WTC11 (cell line): ENCODE data around the gene GPR18.

Source experiments
- CREB1 ChIP-seq: sonication (generic); formaldehyde crosslinking; IDR thresholded peaks from 2 replicates; pipeline ENCODE4 v1.8.0; 2023; ENCODE audit warnings: mild to moderate bottlenecking, missing genetic modification reagents
- ETV6 ChIP-seq: sonication (generic); formaldehyde crosslinking; IDR thresholded peaks from 2 replicates; pipeline ENCODE4 v1.8.1; 2022; ENCODE audit warnings: mild to moderate bottlenecking, missing genetic modification reagents
- GABPB1 ChIP-seq: sonication (generic); formaldehyde crosslinking; IDR thresholded peaks from 2 replicates; pipeline ENCODE4 v1.8.1; 2023; ENCODE audit warnings: mild to moderate bottlenecking, missing genetic modification reagents
- ZNF263 ChIP-seq: sonication (generic); formaldehyde crosslinking; IDR thresholded peaks from 2 replicates; pipeline ENCODE4 v1.8.1; 2022; ENCODE audit warnings: low read depth, mild to moderate bottlenecking, moderate library complexity, missing genetic modification reagents
- TF ChIP-seq, protein P1 (sequence below): fragments of 200-600 bp; IDR thresholded peaks from 2 replicates; pipeline ENCODE4 v1.8.0; 2022; ENCODE audit warnings: antibody characterized with exemption

DNA sequence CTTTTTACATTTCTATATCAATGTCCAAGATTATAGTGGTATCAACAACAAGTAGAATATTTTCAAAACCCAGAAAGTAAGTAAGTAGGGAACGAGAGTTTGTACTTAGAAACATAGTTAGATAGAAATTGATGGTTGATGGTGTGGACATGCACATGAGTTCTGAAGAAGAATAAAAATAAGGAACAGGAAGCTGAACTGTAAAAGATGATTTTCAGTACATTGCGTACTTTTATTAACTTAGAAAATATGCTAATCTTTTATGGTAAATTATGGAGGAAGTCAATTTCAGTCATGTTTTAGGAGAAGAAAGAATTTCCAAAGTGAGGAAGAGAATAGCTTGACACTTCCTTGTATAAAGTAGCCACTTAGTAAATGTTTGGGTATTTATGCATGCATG lies 12.3 kb upstream of the GPR18 start:
- TF ChIP-seq, protein P1, sequence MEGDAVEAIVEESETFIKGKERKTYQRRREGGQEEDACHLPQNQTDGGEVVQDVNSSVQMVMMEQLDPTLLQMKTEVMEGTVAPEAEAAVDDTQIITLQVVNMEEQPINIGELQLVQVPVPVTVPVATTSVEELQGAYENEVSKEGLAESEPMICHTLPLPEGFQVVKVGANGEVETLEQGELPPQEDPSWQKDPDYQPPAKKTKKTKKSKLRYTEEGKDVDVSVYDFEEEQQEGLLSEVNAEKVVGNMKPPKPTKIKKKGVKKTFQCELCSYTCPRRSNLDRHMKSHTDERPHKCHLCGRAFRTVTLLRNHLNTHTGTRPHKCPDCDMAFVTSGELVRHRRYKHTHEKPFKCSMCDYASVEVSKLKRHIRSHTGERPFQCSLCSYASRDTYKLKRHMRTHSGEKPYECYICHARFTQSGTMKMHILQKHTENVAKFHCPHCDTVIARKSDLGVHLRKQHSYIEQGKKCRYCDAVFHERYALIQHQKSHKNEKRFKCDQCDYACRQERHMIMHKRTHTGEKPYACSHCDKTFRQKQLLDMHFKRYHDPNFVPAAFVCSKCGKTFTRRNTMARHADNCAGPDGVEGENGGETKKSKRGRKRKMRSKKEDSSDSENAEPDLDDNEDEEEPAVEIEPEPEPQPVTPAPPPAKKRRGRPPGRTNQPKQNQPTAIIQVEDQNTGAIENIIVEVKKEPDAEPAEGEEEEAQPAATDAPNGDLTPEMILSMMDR = no peak
- TF ChIP-seq CREB1 (CRISPR knock-in tag) = no peak
- no peak for TF ChIP-seq GABPB1 (CRISPR knock-in tag)
- no peak for TF ChIP-seq ZNF263 (CRISPR knock-in tag)
- TF ChIP-seq ETV6 = no peak
